IgD-negative memory B cell (primary cell): Measurements from ENCODE around the gene MYO19. TPM values are rescaled to one million over a fixed set of nuclear protein-coding genes. Genes with fewer than 3 reads are reported as not detected.
A peak's percentile ranks its signal among the peaks of the same experiment; 100 is the strongest.
"Not testable (repeated sequence)": the region's sequence is repeated elsewhere in the genome, so short reads cannot be mapped to it uniquely, and the experiment has no call there.

Source experiments
- H3K27ac Mint-ChIP-seq, 3 donors: one replicate each; pipeline ENCODE4 v1.8.0; 2020 to 2022; ENCODE audit warnings: mild to moderate bottlenecking in 3 of 3, mixed read lengths in 3 of 3, moderate library complexity in 1 of 3
- H3K27me3 Mint-ChIP-seq: one replicate; pipeline ENCODE4 v1.8.0; 2021; ENCODE audit warnings: mixed read lengths
- H3K36me3 Mint-ChIP-seq: one replicate; pipeline ENCODE4 v1.8.0; 2020; ENCODE audit warnings: mild to moderate bottlenecking, mixed read lengths
- H3K4me1 Mint-ChIP-seq, 3 donors: one replicate each; pipeline ENCODE4 v1.8.0; 2020 to 2022; ENCODE audit warnings: mixed read lengths in 3 of 3, mild to moderate bottlenecking in 1 of 3
- H3K4me3 Mint-ChIP-seq, 4 donors: one replicate each; pipeline ENCODE4 v1.8.0; 2020 to 2022; ENCODE audit warnings: mild to moderate bottlenecking in 4 of 4, mixed read lengths in 4 of 4, moderate library complexity in 3 of 4
- H3K9me3 Mint-ChIP-seq, 3 donors: one replicate each; pipeline ENCODE4 v1.8.0; 2020 to 2021; ENCODE audit warnings: mixed read lengths in 3 of 3, mild to moderate bottlenecking in 1 of 3
- polyA plus RNA-seq: library from polyadenylated mRNA; unstranded; fragments of 300-500 nt; fragmentation: Illumina TruSeq; gene quantifications from one replicate; pipeline ENCODE4 v1.2.3, GENCODE V29; 2021

MYO19 gene
- polyA plus RNA-seq, 1 donor from 2014 or later: 4.2 TPM

DNA sequence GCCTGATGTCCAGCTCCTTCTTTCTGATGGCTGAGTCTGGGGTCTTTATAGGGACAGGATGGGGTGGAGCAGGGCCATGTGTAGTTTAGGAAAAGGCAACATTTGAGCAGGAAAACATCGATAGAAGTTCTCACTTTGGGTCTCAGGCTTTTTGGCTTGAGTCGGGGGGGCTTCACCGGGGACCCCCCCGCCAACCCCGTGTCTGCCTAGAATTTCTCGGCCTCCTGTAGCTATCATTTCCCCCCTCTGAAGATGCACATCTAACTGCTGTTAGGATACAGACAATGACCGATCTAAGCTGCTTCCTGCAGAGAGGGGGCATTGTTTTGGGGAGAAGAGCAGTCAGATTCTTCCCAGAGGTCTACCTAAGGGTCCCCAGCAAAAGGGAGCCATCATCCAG is 64.9 kb downstream of the MYO19 start:
- H3K36me3 Mint-ChIP-seq: no peaks in the 10 kb centered on the region

GRCh38 chr17:36468903-36469635 is 65.6 kb downstream of the MYO19 start:
- Mint-ChIP-seq H3K36me3 (no peaks in the 10 kb centered on the region), H3K27me3 (peaks cover 32% of the 10 kb centered on the region), H3K27ac (no peak overlapping the region), H3K4me1 (peaks cover 4 to 18% (median 13%) of the 10 kb centered on the region in 3 donors), H3K9me3 (no peaks in the 10 kb centered on the region), H3K4me3 (peak overlapping the region in 1 of 4 donors; percentile 69)

More for the DNA sequence above, 64.9 kb downstream of the MYO19 start:
- Mint-ChIP-seq H3K27ac (no peak overlapping the region), H3K4me1 (peaks cover 4 to 18% (median 13%) of the 10 kb centered on the region in 3 donors), H3K9me3 (no peaks in the 10 kb centered on the region), H3K4me3 (no peak overlapping the region), H3K27me3 (peaks cover 29% of the 10 kb centered on the region)

GRCh38 chr17:36464765-36465088 is 69.9 kb downstream of the MYO19 start:
- peaks cover 50% of the 10 kb centered on the region for H3K27me3 Mint-ChIP-seq
- H3K4me3 Mint-ChIP-seq: peak overlapping the region in 1 of 4 donors; percentile 28
- H3K27ac Mint-ChIP-seq: no peak overlapping the region
- H3K36me3 Mint-ChIP-seq: no peaks in the 10 kb centered on the region
- peaks cover 0 to 3% (median 0%) of the 10 kb centered on the region in 3 donors for H3K9me3 Mint-ChIP-seq
- H3K4me1 Mint-ChIP-seq: peaks cover 0 to 7% (median 3%) of the 10 kb centered on the region in 3 donors

GRCh38 chr17:36463916-36464764 is 70.5 kb downstream of the MYO19 start:
- H3K36me3 Mint-ChIP-seq: no peaks in the 10 kb centered on the region
- H3K4me3 Mint-ChIP-seq: no peak overlapping the region
- peaks cover 0 to 7% (median 3%) of the 10 kb centered on the region in 3 donors for H3K4me1 Mint-ChIP-seq
- H3K9me3 Mint-ChIP-seq: peaks cover 0 to 3% (median 0%) of the 10 kb centered on the region in 3 donors
- no peak overlapping the region for H3K27ac Mint-ChIP-seq
- H3K27me3 Mint-ChIP-seq: peaks cover 54% of the 10 kb centered on the region

DNA sequence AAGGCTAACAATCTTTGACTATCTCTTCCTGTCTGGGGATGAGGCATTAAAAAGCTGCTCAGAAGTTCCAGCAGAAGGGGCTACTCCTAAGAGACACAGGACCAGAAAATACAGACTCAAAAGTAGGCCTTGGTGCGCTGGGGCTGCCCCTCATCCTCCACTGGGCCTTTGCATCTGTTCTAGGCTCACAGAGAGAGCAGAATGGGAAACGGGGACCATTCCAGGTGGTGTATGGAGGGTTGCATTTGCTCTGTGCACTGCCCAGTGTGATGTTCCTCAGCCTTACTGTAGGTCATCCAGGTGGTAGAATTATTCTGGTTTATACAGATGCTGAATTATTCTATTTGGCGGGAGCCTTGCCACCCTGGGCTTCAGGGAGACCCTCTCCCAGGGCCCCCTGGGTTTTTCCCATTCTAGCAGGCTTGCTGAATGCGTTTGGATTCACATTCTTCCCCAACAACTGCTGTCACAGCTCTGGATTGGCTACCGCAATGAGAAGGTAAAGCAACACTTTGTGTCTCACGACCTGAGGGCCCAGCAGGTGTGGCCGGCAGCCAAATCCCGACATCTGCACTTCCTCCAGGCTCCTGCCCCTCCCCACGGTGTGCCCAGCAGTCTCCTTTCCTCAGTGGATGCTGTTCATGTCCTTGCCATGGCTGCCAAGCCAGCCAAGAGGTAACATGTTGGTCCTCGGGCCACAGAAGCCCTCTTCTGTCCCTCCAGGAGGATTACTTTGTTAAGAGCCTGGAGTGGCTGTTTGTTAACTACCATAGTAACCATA is 73.1 kb downstream of the MYO19 start:
- Mint-ChIP-seq H3K27ac (no peak overlapping the region), H3K27me3 (peaks cover 44% of the 10 kb centered on the region), H3K4me1 (peaks cover 0 to 1% (median 0%) of the 10 kb centered on the region in 3 donors), H3K36me3 (no peaks in the 10 kb centered on the region), H3K9me3 (peaks cover 0 to 3% (median 0%) of the 10 kb centered on the region in 3 donors), H3K4me3 (no peak overlapping the region)

- H3K27ac Mint-ChIP-seq: no peak overlapping the region
These were observed 74.3 kb downstream of the MYO19 start for GRCh38 chr17:36460265-36460937.

DNA sequence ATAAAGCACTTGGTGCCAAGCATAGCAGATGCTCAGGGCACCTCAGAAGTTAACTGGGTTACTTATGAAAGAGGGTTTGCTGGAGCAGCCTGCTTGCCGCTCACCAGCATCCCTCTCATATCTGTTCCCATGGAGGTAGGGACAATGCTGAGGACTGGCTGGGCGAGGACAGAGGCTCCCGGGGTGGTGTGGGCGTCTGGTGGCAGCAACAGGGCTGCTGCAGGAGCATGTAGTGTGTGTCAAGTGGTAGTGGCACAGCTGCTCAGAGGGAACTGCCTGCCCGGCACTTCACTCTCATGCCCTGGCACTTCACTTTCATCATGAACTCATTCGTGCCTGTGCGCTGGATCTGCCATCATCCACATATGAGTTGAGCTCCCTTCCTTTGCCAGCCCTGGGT is 75.1 kb downstream of the MYO19 start:
- H3K9me3 Mint-ChIP-seq: peaks cover 0 to 3% (median 0%) of the 10 kb centered on the region in 3 donors
- H3K36me3 Mint-ChIP-seq: no peaks in the 10 kb centered on the region
- H3K27ac Mint-ChIP-seq: no peak overlapping the region
- no peak overlapping the region for H3K4me3 Mint-ChIP-seq
- peaks cover 34% of the 10 kb centered on the region for H3K27me3 Mint-ChIP-seq
- H3K4me1 Mint-ChIP-seq: peaks cover 0 to 1% (median 0%) of the 10 kb centered on the region in 3 donors

More at GRCh38 chr17:36460265-36460937, 74.3 kb downstream of the MYO19 start:
- peaks cover 0 to 3% (median 0%) of the 10 kb centered on the region in 3 donors for H3K9me3 Mint-ChIP-seq
- no peaks in the 10 kb centered on the region for H3K36me3 Mint-ChIP-seq
- peaks cover 42% of the 10 kb centered on the region for H3K27me3 Mint-ChIP-seq
- peaks cover 0 to 1% (median 0%) of the 10 kb centered on the region in 3 donors for H3K4me1 Mint-ChIP-seq
- no peak overlapping the region for H3K4me3 Mint-ChIP-seq

DNA sequence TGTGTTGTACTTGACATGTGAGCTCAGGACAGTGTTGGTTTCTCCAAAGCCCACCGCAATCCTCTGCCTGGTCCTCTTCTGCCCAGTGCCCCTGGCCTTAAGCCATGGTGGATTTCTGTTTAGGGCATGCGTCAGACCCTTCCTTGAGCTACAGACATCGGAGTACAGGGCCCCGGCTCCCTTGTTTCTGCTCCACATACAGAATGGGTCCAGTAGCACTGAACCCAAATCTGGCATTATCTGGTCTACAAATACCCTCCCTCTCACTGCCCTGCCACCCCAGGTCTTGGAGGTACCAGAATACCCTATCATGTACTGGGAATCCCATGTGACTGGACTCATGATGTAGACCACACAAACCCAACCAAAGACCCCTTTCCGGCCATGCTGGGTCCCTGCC is 75.6 kb downstream of the MYO19 start:
- Mint-ChIP-seq H3K4me3 (no peak overlapping the region), H3K9me3 (peaks cover 0 to 3% (median 0%) of the 10 kb centered on the region in 3 donors), H3K27me3 (peaks cover 31% of the 10 kb centered on the region), H3K36me3 (no peaks in the 10 kb centered on the region), H3K27ac (no peak overlapping the region), H3K4me1 (peaks cover 0 to 1% (median 0%) of the 10 kb centered on the region in 3 donors)

DNA sequence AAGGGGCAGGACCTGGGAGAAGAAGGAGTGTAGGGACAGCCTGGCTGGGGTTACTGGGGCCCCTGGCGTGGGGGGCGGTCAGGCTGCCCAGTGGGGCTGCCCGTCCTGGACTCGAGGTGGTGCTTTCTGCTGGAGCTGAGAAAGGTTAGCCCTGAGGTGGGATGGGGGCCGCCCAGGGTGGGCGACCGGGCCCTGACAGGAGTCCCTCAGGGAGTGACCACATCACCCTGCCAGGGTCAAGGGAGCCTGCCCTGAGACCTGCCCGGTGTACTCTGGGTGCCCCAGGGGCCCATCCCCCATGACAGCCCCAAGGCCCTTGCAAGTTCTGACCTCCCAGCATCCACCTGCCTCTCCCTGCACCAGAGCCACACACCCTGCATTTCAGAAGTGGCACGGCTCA is 77.0 kb downstream of the MYO19 start:
- not testable (repeated sequence) for H3K9me3 Mint-ChIP-seq, H3K27ac Mint-ChIP-seq, H3K4me1 Mint-ChIP-seq, H3K4me3 Mint-ChIP-seq, H3K36me3 Mint-ChIP-seq
- peaks cover 22% of the 10 kb centered on the region for H3K27me3 Mint-ChIP-seq

- not testable (repeated sequence) for H3K27me3 Mint-ChIP-seq, H3K27ac Mint-ChIP-seq, H3K9me3 Mint-ChIP-seq, H3K36me3 Mint-ChIP-seq, H3K4me1 Mint-ChIP-seq, H3K4me3 Mint-ChIP-seq
These were observed 81.8 kb downstream of the MYO19 start for GRCh38 chr17:36452888-36453287.

DNA sequence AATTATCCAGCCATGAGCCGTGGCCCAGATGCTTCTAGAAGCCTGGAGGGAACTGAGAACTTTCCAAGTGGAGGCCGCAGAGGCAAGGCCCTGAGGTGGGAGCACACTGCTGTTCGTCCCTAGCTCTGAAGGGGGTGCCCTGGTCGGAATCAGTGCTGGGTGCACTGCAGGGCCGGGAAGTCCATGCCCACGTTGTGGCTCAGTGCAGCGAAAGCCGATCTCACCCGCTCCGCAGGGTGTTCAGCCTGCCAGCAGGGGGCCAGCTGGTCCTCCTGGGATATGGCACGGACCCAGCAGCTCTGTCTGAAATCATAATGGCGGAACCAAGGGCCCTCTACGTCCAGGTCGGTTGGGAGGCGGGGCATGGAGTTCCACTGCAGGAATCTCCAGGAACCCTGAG is 84.7 kb downstream of the MYO19 start:
- not testable (repeated sequence) for H3K4me3 Mint-ChIP-seq, H3K9me3 Mint-ChIP-seq, H3K4me1 Mint-ChIP-seq, H3K27ac Mint-ChIP-seq, H3K36me3 Mint-ChIP-seq, H3K27me3 Mint-ChIP-seq

Other genes starting within 250 kb of the MYO19 start
- not detected for gene TBC1D3G, start 211.0 kb downstream of the MYO19 start, polyA plus RNA-seq
- gene TBC1D3H, start 146.4 kb downstream of the MYO19 start, polyA plus RNA-seq: not detected
- gene ZNHIT3, start 48.2 kb downstream of the MYO19 start, polyA plus RNA-seq: 88.1 TPM
- 7.9 TPM for gene PIGW, start 119 bp upstream of the MYO19 start, polyA plus RNA-seq
- 84.9 TPM for gene GGNBP2, start 10.1 kb upstream of the MYO19 start, polyA plus RNA-seq
- 2.8 TPM for gene DHRS11, start 57.0 kb upstream of the MYO19 start, polyA plus RNA-seq
- gene MRM1, start 66.7 kb upstream of the MYO19 start, polyA plus RNA-seq: 10.1 TPM